GM13976 (cell line): ENCODE data around the gene CTTNBP2.

Source experiments
- DNase-seq: peaks from one replicate; pipeline ENCODE4 v3.0.0; 2012; ENCODE audit warnings: low spot score
- in situ Hi-C: fragments of 300-500 bp; cut with MboI; formaldehyde crosslinking; loops from one replicate; pipeline ENCODE4 v1.12.0; 2022; ENCODE audit warnings: low sequenced_read_pairs, mixed read lengths, inconsistent platforms; ENCODE audit not compliant: unreplicated experiment
- TF ChIP-seq, protein P1 (sequence below): IDR thresholded peaks from 2 replicates; pipeline ENCODE4 v1.5.1; 2012; ENCODE audit warnings: borderline replicate concordance, mild to moderate bottlenecking; ENCODE audit not compliant: insufficient read depth; ENCODE audit errors: extremely low read depth, missing control alignments, control extremely low read depth

CTTNBP2 gene

DNA sequence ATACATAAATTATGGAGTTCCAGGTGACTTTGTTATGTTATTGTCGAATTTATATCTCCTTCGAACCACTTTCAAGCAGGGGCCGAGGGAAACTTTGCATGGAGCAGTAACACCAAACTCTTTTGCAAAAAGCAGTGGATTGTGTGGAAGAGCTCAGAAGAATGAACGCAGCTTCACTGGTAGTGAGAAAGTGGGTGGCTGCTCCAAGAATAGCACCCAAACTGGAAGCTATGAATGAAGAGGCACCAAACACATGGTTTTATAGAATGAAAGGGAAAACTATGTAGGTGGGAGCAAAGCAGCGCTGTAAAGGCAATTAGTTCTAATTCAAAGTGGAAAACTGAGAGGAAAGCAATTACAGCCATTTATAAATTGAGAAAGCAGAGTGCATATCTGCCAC, 67.2 kb downstream of the CTTNBP2 start:
- TF ChIP-seq, protein P1, sequence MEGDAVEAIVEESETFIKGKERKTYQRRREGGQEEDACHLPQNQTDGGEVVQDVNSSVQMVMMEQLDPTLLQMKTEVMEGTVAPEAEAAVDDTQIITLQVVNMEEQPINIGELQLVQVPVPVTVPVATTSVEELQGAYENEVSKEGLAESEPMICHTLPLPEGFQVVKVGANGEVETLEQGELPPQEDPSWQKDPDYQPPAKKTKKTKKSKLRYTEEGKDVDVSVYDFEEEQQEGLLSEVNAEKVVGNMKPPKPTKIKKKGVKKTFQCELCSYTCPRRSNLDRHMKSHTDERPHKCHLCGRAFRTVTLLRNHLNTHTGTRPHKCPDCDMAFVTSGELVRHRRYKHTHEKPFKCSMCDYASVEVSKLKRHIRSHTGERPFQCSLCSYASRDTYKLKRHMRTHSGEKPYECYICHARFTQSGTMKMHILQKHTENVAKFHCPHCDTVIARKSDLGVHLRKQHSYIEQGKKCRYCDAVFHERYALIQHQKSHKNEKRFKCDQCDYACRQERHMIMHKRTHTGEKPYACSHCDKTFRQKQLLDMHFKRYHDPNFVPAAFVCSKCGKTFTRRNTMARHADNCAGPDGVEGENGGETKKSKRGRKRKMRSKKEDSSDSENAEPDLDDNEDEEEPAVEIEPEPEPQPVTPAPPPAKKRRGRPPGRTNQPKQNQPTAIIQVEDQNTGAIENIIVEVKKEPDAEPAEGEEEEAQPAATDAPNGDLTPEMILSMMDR = no peak
- DNase-seq = no peak
- in situ Hi-C loops = no loop called here

DNA sequence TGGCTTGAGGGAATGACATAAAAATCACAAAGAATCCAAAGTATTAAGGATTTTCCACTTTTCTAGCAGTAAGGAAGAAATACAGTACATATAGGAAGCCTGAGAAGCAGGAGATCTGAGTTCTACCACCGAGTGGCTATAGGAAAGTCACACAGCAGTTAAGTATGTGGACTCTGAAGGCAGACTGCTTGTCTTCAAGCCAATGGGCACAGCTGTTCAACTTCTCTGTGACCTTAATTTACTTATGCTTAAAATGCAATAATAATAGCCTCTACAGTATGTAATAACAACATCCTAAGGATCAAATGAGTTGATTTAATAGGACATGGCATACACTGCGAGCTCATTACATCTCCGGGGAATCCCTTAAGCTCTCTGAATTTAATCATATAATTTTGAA, 68.0 kb downstream of the CTTNBP2 start:
- TF ChIP-seq, protein P1 = no peak
- no peak for DNase-seq
- in situ Hi-C loops = no loop called here

DNA sequence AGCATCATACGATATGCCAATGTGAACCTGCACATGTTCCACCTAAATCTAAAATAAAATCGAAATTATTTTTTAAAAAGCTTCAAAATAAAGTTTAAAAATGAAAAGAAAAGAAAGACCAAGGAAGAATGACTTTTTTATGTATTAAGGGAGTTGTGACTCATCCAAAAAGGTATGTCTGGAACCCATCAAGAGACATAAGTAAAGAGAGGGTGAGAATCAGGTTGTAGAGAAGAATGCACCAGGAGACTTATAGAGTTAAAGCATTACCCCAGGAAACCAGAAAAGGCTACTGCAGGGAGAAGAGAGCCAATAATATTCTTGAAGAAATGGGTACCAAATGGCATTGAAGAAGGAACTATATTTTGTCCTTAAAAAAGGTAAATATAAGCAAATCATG, 69.8 kb downstream of the CTTNBP2 start:
- TF ChIP-seq, protein P1 = no peak
- no peak for DNase-seq
- in situ Hi-C loops = no loop called here

DNA sequence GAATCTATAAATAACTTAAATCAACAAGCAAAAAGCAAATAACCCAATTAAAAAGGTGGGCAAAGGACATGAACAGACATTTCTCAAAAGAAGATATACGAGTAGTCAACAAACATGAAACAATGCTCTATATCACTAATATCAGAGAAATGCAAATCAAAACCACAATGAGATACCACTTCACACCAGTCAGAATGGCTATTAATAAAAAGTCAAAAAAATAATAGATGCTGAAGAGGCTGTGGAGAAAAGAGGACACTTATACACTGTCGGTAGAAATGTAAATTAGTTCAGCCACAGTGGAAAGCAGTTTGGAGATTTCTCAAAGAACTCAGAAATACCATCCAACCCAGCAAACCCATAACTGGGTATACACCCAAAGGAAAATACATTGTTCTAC, 70.6 kb downstream of the CTTNBP2 start:
- no peak for DNase-seq
- TF ChIP-seq, protein P1 = no peak
- in situ Hi-C loops = no loop called here

DNA sequence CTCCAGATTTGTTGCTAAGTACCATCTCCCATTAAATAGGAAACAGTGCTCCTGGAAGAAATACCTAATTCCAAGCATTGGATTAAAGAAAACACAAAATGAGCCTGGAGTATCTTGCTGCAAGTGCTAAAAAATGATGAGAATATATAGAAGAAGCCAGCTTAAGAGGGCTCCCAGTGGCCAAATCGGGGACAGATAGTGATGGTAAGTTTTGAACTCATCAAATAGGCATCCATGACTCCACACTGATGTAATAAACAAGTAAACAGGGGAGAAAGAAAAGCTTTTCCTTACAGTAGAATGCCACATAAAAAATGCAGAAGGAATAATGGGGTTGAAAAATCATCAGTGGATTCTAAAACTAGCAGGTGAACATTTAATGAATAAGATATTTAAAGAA, 72.4 kb downstream of the CTTNBP2 start:
- in situ Hi-C loops = no loop called here
- no peak for DNase-seq
- TF ChIP-seq, protein P1 = no peak

DNA sequence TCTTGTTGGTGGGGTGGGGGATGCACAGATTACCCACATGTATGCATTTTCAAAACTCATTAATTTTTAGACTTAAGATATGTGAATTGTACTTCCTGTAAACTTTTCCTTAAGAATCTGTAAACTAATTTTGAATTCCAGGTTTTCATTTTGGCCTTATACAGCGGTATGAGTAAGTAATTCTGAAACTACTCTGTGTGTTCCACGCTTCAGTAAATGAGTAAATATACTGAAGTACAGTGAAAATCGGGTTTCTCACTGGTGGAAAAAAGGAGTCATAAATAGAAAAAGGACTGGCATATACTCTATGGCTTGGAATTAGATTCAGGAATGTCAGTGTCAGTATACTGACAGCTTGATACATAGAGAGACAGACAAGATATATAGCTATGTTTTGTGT, 72.8 kb downstream of the CTTNBP2 start:
- in situ Hi-C loops = no loop called here
- no peak for DNase-seq
- TF ChIP-seq, protein P1 = no peak

DNA sequence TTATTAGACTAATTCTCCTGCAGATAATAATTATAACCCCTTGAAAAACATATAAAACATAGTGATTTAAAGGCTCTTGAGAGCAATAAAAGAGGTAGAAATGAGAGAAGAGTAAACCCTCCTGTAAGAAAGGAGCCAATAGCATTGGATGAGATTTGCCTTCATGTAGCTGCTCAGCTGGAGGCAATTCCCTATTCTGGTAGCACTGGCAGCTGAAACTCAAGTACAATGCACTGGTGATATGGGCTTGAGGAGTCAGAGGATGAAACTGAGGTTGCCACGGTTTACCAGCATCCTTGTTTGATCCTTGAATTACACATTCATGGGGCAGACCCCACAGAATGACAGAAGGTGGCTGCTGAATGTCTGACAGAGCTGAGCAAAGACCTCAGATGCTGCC, 76.4 kb downstream of the CTTNBP2 start:
- in situ Hi-C loops = no loop called here
- no peak for DNase-seq
- TF ChIP-seq, protein P1 = no peak
